Right forelimb (tissue), 1 donor: ENCODE data around the gene RMRP.

Source experiments
- DNase-seq: peaks from one replicate; pipeline ENCODE4 v3.0.0-alpha.2; 2018

Gene RMRP

GRCh38 chr9:35609001-35609819 lies 48.6 kb downstream of the RMRP start:
- DNase-seq, result peak; percentile 80

- no peak for DNase-seq
These were observed 49.6 kb downstream of the RMRP start for GRCh38 chr9:35608221-35608620.
